H1 (cell line): Measurements from ENCODE around the gene TEX26. TPM values are rescaled to one million over a fixed set of nuclear protein-coding genes. Genes with fewer than 3 reads are reported as not detected.

ENCODE experiments used
- CTCF ChIA-PET: fragments of 300-600 bp; sonication (Branson Sonifier 250); formaldehyde crosslinking; loops from one replicate; lab custom pipeline; 2021; ENCODE audit not compliant: partially characterized antibody; lab: Charles Lee
- POLR2A ChIA-PET: fragments of 300-600 bp; sonication (Branson Sonifier 250); formaldehyde crosslinking; loops from one replicate; lab custom pipeline; 2021; ENCODE audit warnings: inconsistent platforms; ENCODE audit not compliant: partially characterized antibody; lab: Charles Lee
- DNase-seq, 2 experiments: peaks; one replicate each; pipeline versions ENCODE4 v3.0.0 to v3.0.0-alpha.2; 2010 to 2022; ENCODE audit warnings: low spot score in 2 of 2, low read depth in 1 of 2, mixed read lengths in 1 of 2
- FAIRE-seq: peaks from 2 replicates; lab custom pipeline; 2011; peaks lifted over from hg19 to GRCh38; lab: Jason Lieb, UNC
- H2AFZ ChIP-seq: 2 replicates; pipeline ENCODE4 v1.8.1; 2012; ENCODE audit warnings: low read length, inconsistent platforms
- H2AK5ac ChIP-seq: 2 replicates; pipeline ENCODE4 v1.6.1; 2013; ENCODE audit warnings: low read depth, low read length
- H2BK120ac ChIP-seq: replicated peaks from 2 replicates; pipeline ENCODE3; 2013; ENCODE audit warnings: low read depth, low read length, inconsistent platforms
- H2BK12ac ChIP-seq: 2 replicates; pipeline ENCODE4 v1.6.1; 2013; ENCODE audit warnings: low read depth, low read length
- H2BK15ac ChIP-seq: 2 replicates; pipeline ENCODE4 v1.6.1; 2013; ENCODE audit warnings: low read length
- H2BK20ac ChIP-seq: 2 replicates; pipeline ENCODE4 v1.6.1; 2013; ENCODE audit warnings: low read length
- H2BK5ac ChIP-seq: 2 replicates; pipeline ENCODE4 v1.6.1; 2013; ENCODE audit warnings: low read depth, low read length
- H3K14ac ChIP-seq: 2 replicates; pipeline ENCODE4 v1.6.1; 2013; ENCODE audit warnings: inconsistent platforms; ENCODE audit not compliant: insufficient read length
- H3K18ac ChIP-seq: 2 replicates; pipeline ENCODE4 v1.6.1; 2013; ENCODE audit warnings: low read length; ENCODE audit errors: extremely low read depth
- H3K23ac ChIP-seq: 2 replicates; pipeline ENCODE4 v1.6.1; 2013; ENCODE audit warnings: inconsistent platforms; ENCODE audit not compliant: insufficient read length
- H3K23me2 ChIP-seq: 2 replicates; pipeline ENCODE4 v1.6.1; 2013; ENCODE audit warnings: low read depth, low read length
- H3K27ac ChIP-seq: 2 replicates; pipeline ENCODE4 v1.6.1; 2011; ENCODE audit warnings: low read depth, low read length, inconsistent platforms
- H3K27me3 ChIP-seq, 4 experiments: replicated peaks in 1 of 4; 1 replicate in 1 of 4; 2 replicates in 3 of 4; pipeline versions ENCODE4 v1.6.1 to v1.8.1; 2011 to 2013; ENCODE audit warnings: low read length in 3 of 4, mild to moderate bottlenecking in 3 of 4, inconsistent platforms in 2 of 4, mixed read lengths in 2 of 4, moderate library complexity in 1 of 4; ENCODE audit not compliant: control insufficient read depth in 3 of 4, insufficient read depth in 3 of 4; ENCODE audit errors: extremely low read depth in 1 of 4
- H3K36me3 ChIP-seq, 4 experiments: 2 replicates each; pipeline versions ENCODE4 v1.6.1 to v1.8.1; 2011 to 2013; ENCODE audit warnings: mild to moderate bottlenecking in 4 of 4, low read length in 3 of 4, moderate library complexity in 2 of 4, control low read depth in 1 of 4, inconsistent platforms in 1 of 4; ENCODE audit not compliant: insufficient read depth in 4 of 4, control insufficient read depth in 2 of 4
- H3K4ac ChIP-seq: replicated peaks from 2 replicates; pipeline ENCODE3; 2013; ENCODE audit warnings: low read length, low read depth, mixed read lengths, inconsistent platforms; ENCODE audit not compliant: insufficient read length
- H3K4me1 ChIP-seq, 4 experiments: replicated peaks in 1 of 4; 1 replicate in 1 of 4; 2 replicates in 3 of 4; pipeline versions ENCODE4 v1.6.1 to v1.8.1; 2011 to 2013; ENCODE audit warnings: low read length in 3 of 4, inconsistent platforms in 2 of 4, mixed read lengths in 1 of 4; ENCODE audit not compliant: insufficient read depth in 4 of 4, control insufficient read depth in 3 of 4
- H3K4me2 ChIP-seq, 2 experiments: 2 replicates each; pipeline versions ENCODE4 v1.6.1 to v1.8.1; 2011 to 2013; ENCODE audit warnings: low read depth in 2 of 2, low read length in 2 of 2, control low read depth in 1 of 2, inconsistent platforms in 1 of 2, mild to moderate bottlenecking in 1 of 2; ENCODE audit not compliant: insufficient read depth in 1 of 2
- H3K4me3 ChIP-seq, 4 experiments: fragments of 200-600, 300-600 bp in 1 of 4; sonication (generic), shearing (Covaris generic), sonication (Bioruptor Twin) in 1 of 4; 2 replicates each; pipeline versions ENCODE4 v1.5.1 to v1.8.1; 2011 to 2016; ENCODE audit warnings: low read length in 4 of 4, low read depth in 3 of 4, control low read depth in 2 of 4, inconsistent platforms in 2 of 4, mild to moderate bottlenecking in 2 of 4, mixed read lengths in 1 of 4, moderate library complexity in 1 of 4; ENCODE audit not compliant: insufficient read depth in 2 of 4; ENCODE audit errors: extremely low read depth in 1 of 4
- H3K56ac ChIP-seq: replicated peaks from 2 replicates; pipeline ENCODE3; 2013; ENCODE audit warnings: low read depth, mild to moderate bottlenecking, mixed read lengths, low read length, inconsistent platforms; ENCODE audit not compliant: insufficient read length
- H3K79me1 ChIP-seq: 2 replicates; pipeline ENCODE4 v1.6.1; 2013; ENCODE audit warnings: low read depth, low read length, control low read depth
- H3K79me2 ChIP-seq, 2 experiments: 2 replicates each; pipeline versions ENCODE4 v1.6.1 to v1.8.1; 2012 to 2013; ENCODE audit warnings: low read length in 2 of 2, mild to moderate bottlenecking in 2 of 2, inconsistent platforms in 1 of 2; ENCODE audit not compliant: insufficient read depth in 2 of 2, control insufficient read depth in 1 of 2
- H3K9ac ChIP-seq, 4 experiments: replicated peaks in 1 of 4; 1 replicate in 1 of 4; 2 replicates in 3 of 4; pipeline versions ENCODE4 v1.6.1 to v1.8.1; 2011 to 2013; ENCODE audit warnings: low read depth in 3 of 4, low read length in 3 of 4, control low read depth in 2 of 4, mild to moderate bottlenecking in 2 of 4, moderate library complexity in 2 of 4, inconsistent platforms in 1 of 4; ENCODE audit errors: extremely low read depth in 1 of 4
- H3K9me3 ChIP-seq, 2 experiments: 2 replicates each; pipeline versions ENCODE4 v1.6.1 to v1.8.1; 2012 to 2013; ENCODE audit warnings: mild to moderate bottlenecking in 2 of 2, moderate library complexity in 2 of 2, control low read depth in 1 of 2, inconsistent platforms in 1 of 2, low read depth in 1 of 2, low read length in 1 of 2, mixed read lengths in 1 of 2; ENCODE audit not compliant: insufficient read depth in 2 of 2
- H4K20me1 ChIP-seq, 2 experiments: replicated peaks in 1 of 2; 2 replicates each; pipeline versions ENCODE3 to v1.8.1; 2011 to 2013; ENCODE audit warnings: inconsistent platforms in 2 of 2, low read length in 2 of 2, mild to moderate bottlenecking in 1 of 2; ENCODE audit not compliant: insufficient read depth in 2 of 2, control insufficient read depth in 1 of 2
- H4K5ac ChIP-seq: 2 replicates; pipeline ENCODE4 v1.6.1; 2013; ENCODE audit warnings: low read length, low read depth, mixed read lengths, inconsistent platforms; ENCODE audit not compliant: insufficient read length
- H4K8ac ChIP-seq: 2 replicates; pipeline ENCODE4 v1.8.0; 2013; ENCODE audit warnings: mild to moderate bottlenecking, moderate library complexity, low read length, inconsistent platforms; ENCODE audit not compliant: insufficient read depth; ENCODE audit errors: extremely low read depth
- H4K91ac ChIP-seq: replicated peaks from 2 replicates; pipeline ENCODE3; 2013; ENCODE audit warnings: low read length, mixed read lengths, inconsistent platforms; ENCODE audit not compliant: insufficient read length
- ATF2 ChIP-seq: IDR thresholded peaks from 2 replicates; pipeline ENCODE4 v1.6.1; 2012; ENCODE audit warnings: low read length, inconsistent platforms
- CHD1 ChIP-seq: IDR thresholded peaks from 2 replicates; pipeline ENCODE4 v1.6.1; 2012; ENCODE audit warnings: low read depth, low read length, improper control_type of control experiment
- EGR1 ChIP-seq: IDR thresholded peaks from 2 replicates; pipeline ENCODE4 v1.6.1; 2011; ENCODE audit warnings: low read depth, low read length, borderline replicate concordance
- GTF2F1 ChIP-seq: IDR thresholded peaks from 2 replicates; pipeline ENCODE4 v1.6.1; 2012; ENCODE audit warnings: low read depth, low read length, improper control_type of control experiment, borderline replicate concordance
- JUND ChIP-seq: IDR thresholded peaks from 2 replicates; pipeline ENCODE4 v1.6.1; 2011; ENCODE audit warnings: mild to moderate bottlenecking, improper control_type of control experiment, low read length
- RAD21 ChIP-seq, 2 experiments: IDR thresholded peaks in 1 of 2; conservative IDR thresholded peaks in 1 of 2; 2 replicates each; pipeline ENCODE4 v1.6.1; 2011; ENCODE audit warnings: low read depth in 2 of 2, low read length in 2 of 2, improper control_type of control experiment in 1 of 2, inconsistent platforms in 1 of 2, mild to moderate bottlenecking in 1 of 2, moderate library complexity in 1 of 2
- SUZ12 ChIP-seq: fragments of 200-600 bp; sonication (generic); IDR thresholded peaks from 2 replicates; pipeline ENCODE4 v1.6.1; 2012; ENCODE audit warnings: mild to moderate bottlenecking, inconsistent platforms, low read length, moderate library complexity, mixed read lengths
- WGBS, 2 experiments: shearing (Covaris generic) in 1 of 2; methylation state at CpG; one replicate each; pipeline versions ENCODE4 v1.1.6 to v1.1.7; 2013 to 2015; ENCODE audit warnings: low lambda C conversion rate in 2 of 2, mixed read lengths in 2 of 2, inconsistent platforms in 1 of 2, low coverage in 1 of 2, missing lambda C conversion rate in 1 of 2; ENCODE audit not compliant: insufficient replicate concordance in 2 of 2, insufficient coverage in 1 of 2, insufficient read length in 1 of 2; ENCODE audit errors: extremely low coverage in 1 of 2, missing lambda C conversion rate in 1 of 2; 5-methylcytosine and 5-hydroxymethylcytosine counted together
- polyA plus RNA-seq, 7 experiments: library from polyadenylated mRNA; depleted of rRNA in 3 of 7; stranded (reverse) in 5 of 7; unstranded in 2 of 7; fragments of >200 nt in 5 of 7; fragments of 200-250 nt in 2 of 7; gene quantifications; 1 replicate in 5 of 7; 2 replicates in 1 of 7; 4 replicates in 1 of 7; pipeline versions ENCODE4 v1.2.1 to v1.2.3, GENCODE V29; 2011 to 2013; ENCODE audit warnings: missing spikeins in 2 of 7, mixed read lengths in 2 of 7
- total RNA-seq: library from RNA; stranded (reverse); fragmentation: NEBNext Ultra II Directional; extraction: Animal tissue kit (Norgen Biotek cat#: 25700); gene quantifications from 2 replicates; pipeline ENCODE4 v1.2.1, GENCODE V29; 2021

The TEX26 gene
- total and polyA plus RNA-seq, 2 of the 8 experiments (the other 6 are each of a cell fraction or from before 2014, with no cell fraction given), result not detected

GRCh38 chr13:31018511-31018910 is 86.1 kb downstream of the TEX26 start:
- H3K23ac ChIP-seq, result no peak overlapping the region
- FAIRE-seq, result no peak
- no peak overlapping the region for H3K9ac ChIP-seq
- no peaks in the 10 kb centered on the region for H3K9me3 ChIP-seq
- H3K4ac ChIP-seq, result no peak overlapping the region
- no peak overlapping the region for H2BK12ac ChIP-seq
- no peak overlapping the region; the same call in 1 of the 2 replicates for H4K8ac ChIP-seq
- no peaks in the 10 kb centered on the region for H3K27me3 ChIP-seq
- H3K4me1 ChIP-seq, result no peaks in the 10 kb centered on the region
- H2AFZ ChIP-seq, result no peak overlapping the region
- no peaks in the 10 kb centered on the region for H4K20me1 ChIP-seq
- H3K36me3 ChIP-seq, result no peaks in the 10 kb centered on the region
- no peak overlapping the region for H2BK15ac ChIP-seq
- no peaks in the 10 kb centered on the region for H3K79me1 ChIP-seq
- DNase-seq, result no peak
- H2BK20ac ChIP-seq, result no peak overlapping the region
- H2BK120ac ChIP-seq, result no peak overlapping the region
- H3K14ac ChIP-seq, result no peak overlapping the region
- H2AK5ac ChIP-seq, result no peak overlapping the region
- POLR2A ChIA-PET, result no interaction called here
- no peak overlapping the region; the same call in 1 of the 2 replicates for H2BK5ac ChIP-seq
- H3K18ac ChIP-seq, result no peak overlapping the region
- no peaks in the 10 kb centered on the region for H3K79me2 ChIP-seq
- no peak for TF ChIP-seq ATF2
- no peak for TF ChIP-seq JUND
- TF ChIP-seq GTF2F1, result no peak
- TF ChIP-seq CHD1, result no peak
- no peak for TF ChIP-seq EGR1
- no peak for TF ChIP-seq RAD21 (IDR thresholded peaks at IDR 0.05 in 1 of 2, conservative IDR thresholded peaks at IDR 0.05 in 1 of 2; ENCODE audit: low read depth in 2 of 2, low read length in 2 of 2)
- TF ChIP-seq SUZ12, result no peak
- H4K91ac ChIP-seq, result no peak overlapping the region
- no peak overlapping the region for H3K56ac ChIP-seq
- no peak overlapping the region for H3K4me3 ChIP-seq
- no peak overlapping the region for H4K5ac ChIP-seq
- WGBS, 2 experiments, result 85% methylated on average over 3 of the region's 3 CpGs; no CpG with 5 or more reads in 1 of the 2 experiments
- H3K27ac ChIP-seq, result no peak overlapping the region; the same call in 1 of the 2 replicates
- no peak overlapping the region for H3K4me2 ChIP-seq
- no peaks in the 10 kb centered on the region for H3K23me2 ChIP-seq
- CTCF ChIA-PET, result interaction anchor here (0.7 to 1.6 kb wide), 4 partner anchors 12 to 37 kb away, joined by 3 to 4 read pairs (median 3); no protein-coding TSS in a partner anchor
